GM18907 (cell line): ENCODE results near the gene TMEM222.

Source experiments
- ATAC-seq: cut with Tn5 transposase; IDR thresholded peaks from one replicate; pipeline ENCODE4 v1.9.1; 2021; ENCODE audit warnings: mild to moderate bottlenecking, moderate library complexity; ENCODE audit not compliant: unreplicated experiment

The TMEM222 gene

GRCh38 chr1:27306071-27306470 is 15.9 kb upstream of the TMEM222 start:
- no peak for ATAC-seq

- no peak for ATAC-seq
Observed at GRCh38 chr1:27306892-27307761, 14.8 kb upstream of the TMEM222 start.

- no peak for ATAC-seq
Observed at GRCh38 chr1:27307874-27308598, 13.9 kb upstream of the TMEM222 start.

- ATAC-seq = no peak
Observed at GRCh38 chr1:27314169-27314568, 7.8 kb upstream of the TMEM222 start.

GRCh38 chr1:27314737-27315136 is 7.2 kb upstream of the TMEM222 start:
- ATAC-seq = no peak

GRCh38 chr1:27316860-27317259 is 5.1 kb upstream of the TMEM222 start:
- no peak for ATAC-seq

GRCh38 chr1:27318136-27318535 is 3.8 kb upstream of the TMEM222 start:
- ATAC-seq = no peak

- no peak for ATAC-seq
Observed at GRCh38 chr1:27318596-27318995, 3.4 kb upstream of the TMEM222 start.

GRCh38 chr1:27322569-27323240 is 742 bp downstream of the TMEM222 start:
- peak; percentile 3 for ATAC-seq

- ATAC-seq = no peak
Observed at GRCh38 chr1:27325286-27325685, 3.3 kb downstream of the TMEM222 start.

GRCh38 chr1:27327964-27328363 is 6.0 kb downstream of the TMEM222 start:
- ATAC-seq = no peak

GRCh38 chr1:27330786-27331185 is 8.8 kb downstream of the TMEM222 start:
- no peak for ATAC-seq

GRCh38 chr1:27331426-27331825 is 9.5 kb downstream of the TMEM222 start:
- ATAC-seq = no peak

GRCh38 chr1:27331922-27332321 is 10.0 kb downstream of the TMEM222 start:
- no peak for ATAC-seq

- no peak for ATAC-seq
Observed at GRCh38 chr1:27332536-27333281, 10.7 kb downstream of the TMEM222 start.

- ATAC-seq = no peak
Observed at GRCh38 chr1:27333717-27334279, 11.8 kb downstream of the TMEM222 start.

GRCh38 chr1:27335506-27336422 is 13.8 kb downstream of the TMEM222 start:
- ATAC-seq = no peak

GRCh38 chr1:27336756-27337155 is 14.8 kb downstream of the TMEM222 start:
- ATAC-seq = no peak

- no peak for ATAC-seq
Observed at GRCh38 chr1:27338751-27339150, 16.8 kb downstream of the TMEM222 start.

- no peak for ATAC-seq
Observed at GRCh38 chr1:27339213-27339612, 17.2 kb downstream of the TMEM222 start.
